ENCODE data around the gene CENPE. TPM values are rescaled to one million over a fixed set of nuclear protein-coding genes. Genes with fewer than 3 reads are reported as not detected.
"Not testable (repeated sequence)": the region's sequence is repeated elsewhere in the genome, so short reads cannot be mapped to it uniquely, and the experiment has no call there.

The CENPE gene
- total and polyA plus RNA-seq, 10 donors: 0.30 to 11.7 (median 3.9) TPM

GRCh38 chr4:103199009-103199408, 866 bp upstream of the CENPE start:
- Histone ChIP-seq H3K27ac (peak overlapping the region in 3 of 8 donors; percentile 67 to 87 (median 78)), H3K9me3 (no peaks in the 10 kb centered on the region), H3K4me3 (peak overlapping the region; percentile 69 to 95 (median 78)), H3K27me3 (replicated peaks in 1 of 7) (peaks cover 0 to 7% (median 0%) of the 10 kb centered on the region in 7 donors), H3K36me3 (peaks cover 0 to 16% (median 0%) of the 10 kb centered on the region in 6 donors), H3K4me1 (peaks cover 4 to 23% (median 17%) of the 10 kb centered on the region in 6 donors)
- intact Hi-C loops (cut with DNase I; ENCODE audit: low total_unique reads): no loop called here
- WGBS, 5 donors: 85 to 90% (median 88%) methylated on average over 9 of the region's 9 CpGs
- TF ChIP-seq POLR2AphosphoS5 (IDR thresholded peaks at IDR 0.05) (no peak), CTCF (IDR thresholded peaks at IDR 0.05 in 8 of 11, conservative IDR thresholded peaks at IDR 0.05 in 3 of 11) (no peak), POLR2A (IDR thresholded peaks at IDR 0.05) (no peak)
- DNase-seq: peak; percentile 42

DNA sequence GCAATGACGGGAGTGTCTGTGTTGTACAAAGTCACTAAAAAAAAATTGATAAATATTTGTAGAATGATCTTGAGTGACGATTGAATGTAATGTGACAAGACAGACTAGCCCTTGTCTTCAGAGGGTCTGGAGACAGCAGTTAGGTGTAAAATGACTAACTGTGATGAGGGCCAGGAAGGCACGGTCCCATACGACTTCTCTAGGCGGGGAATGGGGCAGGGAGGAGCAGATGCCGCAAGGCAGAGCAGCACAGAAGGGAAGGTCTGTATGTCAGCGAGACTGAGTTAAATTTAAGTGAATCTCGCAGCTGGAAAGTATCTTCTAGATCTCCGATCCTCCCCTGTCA, 405 bp downstream of the CENPE start:
- Histone ChIP-seq H3K27me3 (replicated peaks in 1 of 7) (peaks cover 0 to 7% (median 0%) of the 10 kb centered on the region in 7 donors), H3K9me3 (no peaks in the 10 kb centered on the region), H3K27ac (peak overlapping the region in 6 of 8 donors; percentile 52 to 87 (median 72)), H3K4me3 (peak overlapping the region; percentile 69 to 95 (median 78)), H3K36me3 (peaks cover 0 to 19% (median 0%) of the 10 kb centered on the region in 6 donors), H3K4me1 (peaks cover 4 to 23% (median 17%) of the 10 kb centered on the region in 6 donors)
- 1 to 2% (median 1%) methylated on average over 9 of the region's 9 CpGs for WGBS, 5 donors
- DNase-seq: no peak
- TF ChIP-seq POLR2A (IDR thresholded peaks at IDR 0.05) (no peak), POLR2AphosphoS5 (IDR thresholded peaks at IDR 0.05) (no peak), CTCF (IDR thresholded peaks at IDR 0.05 in 8 of 11, conservative IDR thresholded peaks at IDR 0.05 in 3 of 11) (no peak)
- intact Hi-C loops (cut with DNase I; ENCODE audit: low total_unique reads): no loop called here

- Histone ChIP-seq H3K4me3 (no peak overlapping the region), H3K9me3 (no peaks in the 10 kb centered on the region), H3K27ac (no peak overlapping the region), H3K36me3 (peaks cover 0 to 28% (median 0%) of the 10 kb centered on the region in 6 donors), H3K4me1 (peaks cover 4 to 17% (median 11%) of the 10 kb centered on the region in 6 donors), H3K27me3 (replicated peaks in 1 of 7) (no peaks in the 10 kb centered on the region)
- TF ChIP-seq POLR2AphosphoS5 (IDR thresholded peaks at IDR 0.05) (no peak), CTCF (IDR thresholded peaks at IDR 0.05 in 8 of 11, conservative IDR thresholded peaks at IDR 0.05 in 3 of 11) (no peak), POLR2A (IDR thresholded peaks at IDR 0.05) (no peak)
- WGBS, 5 donors: 87 to 97% (median 94%) methylated on average over 2 of the region's 2 CpGs
- no peak for DNase-seq
- intact Hi-C loops (cut with DNase I; ENCODE audit: low total_unique reads): no loop called here
Measured at GRCh38 chr4:103193457-103193856, 4.7 kb downstream of the CENPE start.

DNA sequence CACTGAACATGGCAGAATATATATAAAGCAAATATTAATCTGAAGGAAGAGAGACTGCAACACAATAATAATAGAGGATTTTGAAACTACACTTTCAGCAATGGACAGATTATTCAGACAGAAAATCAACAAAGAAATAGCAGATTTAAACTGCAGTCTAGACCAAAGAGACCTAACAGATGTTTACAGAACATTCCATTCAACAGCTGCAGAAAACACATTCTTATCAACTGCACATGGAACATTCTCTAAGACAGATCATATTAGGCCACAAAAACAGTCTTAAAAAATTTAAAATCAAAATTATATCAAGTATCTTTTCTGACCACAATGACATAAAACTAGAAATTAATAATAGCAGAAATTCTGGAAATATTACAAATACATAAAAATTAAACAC, 27.1 kb downstream of the CENPE start:
- H3K4me3 ChIP-seq: no peak overlapping the region
- no peaks in the 10 kb centered on the region for H3K27me3 ChIP-seq (replicated peaks in 1 of 7)
- no peaks in the 10 kb centered on the region for H3K4me1 ChIP-seq
- TF ChIP-seq CTCF (IDR thresholded peaks at IDR 0.05 in 8 of 11, conservative IDR thresholded peaks at IDR 0.05 in 3 of 11): no peak
- H3K9me3 ChIP-seq: peaks cover 0 to 28% (median 21%) of the 10 kb centered on the region in 8 donors
- no peak overlapping the region for H3K27ac ChIP-seq
- peaks cover 0 to 35% (median 0%) of the 10 kb centered on the region in 6 donors for H3K36me3 ChIP-seq
- DNase-seq: no peak
- intact Hi-C loops (cut with DNase I; ENCODE audit: low total_unique reads): no loop called here

- Histone ChIP-seq H3K36me3 (peaks cover 0 to 31% (median 0%) of the 10 kb centered on the region in 6 donors), H3K9me3 (peaks cover 0 to 28% (median 21%) of the 10 kb centered on the region in 8 donors)
- H3K27ac ChIP-seq; DNase-seq; intact Hi-C loops (cut with DNase I; ENCODE audit: low total_unique reads); H3K27me3 ChIP-seq (replicated peaks in 1 of 7); H3K4me1 ChIP-seq; H3K4me3 ChIP-seq: not testable (repeated sequence)
- WGBS, 5 donors: 94 to 100% (median 97%) methylated on average over 2 of the region's 2 CpGs
Measured at GRCh38 chr4:103169750-103170149, 28.4 kb downstream of the CENPE start.
